ENCODE data around the gene DGKZ. TPM values are rescaled to one million over a fixed set of nuclear protein-coding genes. Genes with fewer than 3 reads are reported as not detected.

Gene DGKZ
- total RNA-seq, 1 donor from 2014 or later, result 78.8 TPM

GRCh38 chr11:46376258-46377050, 29.2 kb downstream of the DGKZ start:
- intact Hi-C loops (cut with DNase I), result no loop called here
- H3K4me1 ChIP-seq, result peaks cover 10% of the 10 kb centered on the region
- DNase-seq (ENCODE audit: extremely low spot score in 2 of 2), result no peak
- H3K9me3 ChIP-seq, result no peaks in the 10 kb centered on the region
- H3K36me3 ChIP-seq, result peaks cover 0 to 42% of the 10 kb centered on the region in 2 donors
- H3K4me3 ChIP-seq, result no peak overlapping the region
- TF ChIP-seq POLR2AphosphoS5 (IDR thresholded peaks at IDR 0.05; ENCODE audit: insufficient read depth in 1 of 2, low read depth in 1 of 2) (no peak), POLR2A (IDR thresholded peaks at IDR 0.05) (no peak), CTCF (IDR thresholded peaks at IDR 0.05) (no peak)
- no peaks in the 10 kb centered on the region for H3K27me3 ChIP-seq
- no peak overlapping the region for H3K27ac ChIP-seq

- DNase-seq (ENCODE audit: extremely low spot score in 2 of 2), result no peak
- no peak for TF ChIP-seq CTCF (IDR thresholded peaks at IDR 0.05)
- no peak for TF ChIP-seq POLR2AphosphoS5 (IDR thresholded peaks at IDR 0.05; ENCODE audit: insufficient read depth in 1 of 2, low read depth in 1 of 2)
- TF ChIP-seq POLR2A (IDR thresholded peaks at IDR 0.05), result no peak
- H3K4me3 ChIP-seq, result no peak overlapping the region
- intact Hi-C loops (cut with DNase I), result no loop called here
- H3K36me3 ChIP-seq, result peaks cover 0 to 34% of the 10 kb centered on the region in 2 donors
- H3K27me3 ChIP-seq, result no peaks in the 10 kb centered on the region
- H3K9me3 ChIP-seq, result no peaks in the 10 kb centered on the region
- H3K4me1 ChIP-seq, result peaks cover 16% of the 10 kb centered on the region
- H3K27ac ChIP-seq, result no peak overlapping the region
These were observed 30.0 kb downstream of the DGKZ start for GRCh38 chr11:46377290-46377689.

- TF ChIP-seq CTCF (IDR thresholded peaks at IDR 0.05) (no peak), POLR2A (IDR thresholded peaks at IDR 0.05) (no peak), POLR2AphosphoS5 (IDR thresholded peaks at IDR 0.05; ENCODE audit: insufficient read depth in 1 of 2, low read depth in 1 of 2) (no peak)
- Histone ChIP-seq H3K4me1 (peaks cover 21% of the 10 kb centered on the region), H3K36me3 (peaks cover 0 to 29% of the 10 kb centered on the region in 2 donors), H3K27ac (no peak overlapping the region), H3K27me3 (no peaks in the 10 kb centered on the region), H3K9me3 (no peaks in the 10 kb centered on the region), H3K4me3 (no peak overlapping the region)
- no peak for DNase-seq (ENCODE audit: extremely low spot score in 2 of 2)
- intact Hi-C loops (cut with DNase I), result no loop called here
These were observed 30.6 kb downstream of the DGKZ start for GRCh38 chr11:46377831-46378230.

GRCh38 chr11:46378296-46378695, 31.0 kb downstream of the DGKZ start:
- no peaks in the 10 kb centered on the region for H3K9me3 ChIP-seq
- H3K27ac ChIP-seq, result no peak overlapping the region
- no peaks in the 10 kb centered on the region for H3K27me3 ChIP-seq
- DNase-seq (ENCODE audit: extremely low spot score in 2 of 2), result no peak
- intact Hi-C loops (cut with DNase I), result no loop called here
- H3K4me1 ChIP-seq, result peaks cover 23% of the 10 kb centered on the region
- TF ChIP-seq CTCF (IDR thresholded peaks at IDR 0.05) (no peak), POLR2A (IDR thresholded peaks at IDR 0.05) (no peak), POLR2AphosphoS5 (IDR thresholded peaks at IDR 0.05; ENCODE audit: insufficient read depth in 1 of 2, low read depth in 1 of 2) (no peak)
- H3K4me3 ChIP-seq, result no peak overlapping the region
- peaks cover 0 to 28% of the 10 kb centered on the region in 2 donors for H3K36me3 ChIP-seq

- Histone ChIP-seq H3K4me1 (peaks cover 23% of the 10 kb centered on the region), H3K4me3 (no peak overlapping the region), H3K9me3 (no peaks in the 10 kb centered on the region), H3K27ac (no peak overlapping the region), H3K27me3 (no peaks in the 10 kb centered on the region), H3K36me3 (peaks cover 0 to 28% of the 10 kb centered on the region in 2 donors)
- no peak for DNase-seq (ENCODE audit: extremely low spot score in 2 of 2)
- TF ChIP-seq POLR2AphosphoS5 (IDR thresholded peaks at IDR 0.05; ENCODE audit: insufficient read depth in 1 of 2, low read depth in 1 of 2) (no peak), CTCF (IDR thresholded peaks at IDR 0.05) (no peak), POLR2A (IDR thresholded peaks at IDR 0.05) (no peak)
- intact Hi-C loops (cut with DNase I), result no loop called here
These were observed 31.7 kb downstream of the DGKZ start for GRCh38 chr11:46378811-46379481.

Measured in vagina (tissue), 2 donors.